HG02970 (cell line): Measurements from ENCODE around the gene TPM4.
"Not testable (repeated sequence)": the region's sequence is repeated elsewhere in the genome, so short reads cannot be mapped to it uniquely, and the experiment has no call there.

Source experiments
- ATAC-seq: cut with Tn5 transposase; IDR thresholded peaks from one replicate; pipeline ENCODE4 v1.9.1; 2021; ENCODE audit warnings: mild to moderate bottlenecking, moderate library complexity, moderate number of reproducible peaks; ENCODE audit not compliant: unreplicated experiment, low FRiP score

TPM4 gene

GRCh38 chr19:16076154-16076957, at the start of gene TPM4:
TPM4 (plus strand) TSS chr19:16076495; CDS start chr19:16076566, 71 bp downstream.
- peak; percentile 50 for ATAC-seq

- no peak for ATAC-seq
These were observed 49.5 kb upstream of the TPM4 start for GRCh38 chr19:16026756-16027155.

DNA sequence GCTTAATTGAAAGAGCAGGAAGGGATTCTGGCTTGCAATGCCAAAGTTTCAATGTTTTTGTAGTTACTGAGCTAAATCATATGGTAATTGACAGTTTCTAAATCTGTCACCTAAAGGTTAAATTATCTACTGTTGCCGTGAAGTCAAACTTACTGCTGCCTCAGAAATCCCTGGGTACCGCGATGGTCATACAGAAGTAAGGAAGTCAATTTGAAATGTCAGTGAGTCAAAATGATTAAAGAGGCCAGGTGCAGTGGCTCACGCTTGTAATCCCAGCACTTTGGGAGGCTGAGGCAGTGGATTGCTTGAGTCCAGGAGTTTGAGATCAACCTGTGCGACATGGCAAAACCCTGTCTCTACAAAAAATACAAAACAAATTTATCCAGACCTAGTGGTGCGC, 48.8 kb upstream of the TPM4 start:
- ATAC-seq = no peak

DNA sequence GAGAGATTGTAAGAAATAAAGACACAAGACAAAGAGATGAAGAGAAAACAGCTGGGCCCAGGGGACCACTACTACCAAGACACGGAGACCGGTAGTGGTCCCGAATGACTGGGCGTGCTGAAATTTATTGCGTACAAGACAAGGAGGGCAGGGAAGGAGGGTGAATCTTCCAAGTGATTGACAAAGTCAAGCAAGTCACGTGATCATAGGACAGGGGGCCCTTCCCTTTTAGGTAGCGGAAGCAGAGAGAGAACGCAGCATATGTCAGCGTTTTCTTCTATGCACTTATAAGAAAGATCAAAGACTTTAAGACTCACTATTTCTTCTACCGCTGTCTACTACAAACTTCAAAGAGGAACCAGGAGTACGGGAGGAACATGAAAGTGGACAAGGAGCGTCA, 46.1 kb upstream of the TPM4 start:
- ATAC-seq = not testable (repeated sequence)

- no peak for ATAC-seq
These were observed 45.1 kb upstream of the TPM4 start for GRCh38 chr19:16030964-16031871.

GRCh38 chr19:16031872-16032200, 44.5 kb upstream of the TPM4 start:
- no peak for ATAC-seq

GRCh38 chr19:16032509-16033135, 43.7 kb upstream of the TPM4 start:
- no peak for ATAC-seq

GRCh38 chr19:16033136-16033530, 43.2 kb upstream of the TPM4 start:
- ATAC-seq = no peak

GRCh38 chr19:16033721-16034120, 42.6 kb upstream of the TPM4 start:
- ATAC-seq = no peak

DNA sequence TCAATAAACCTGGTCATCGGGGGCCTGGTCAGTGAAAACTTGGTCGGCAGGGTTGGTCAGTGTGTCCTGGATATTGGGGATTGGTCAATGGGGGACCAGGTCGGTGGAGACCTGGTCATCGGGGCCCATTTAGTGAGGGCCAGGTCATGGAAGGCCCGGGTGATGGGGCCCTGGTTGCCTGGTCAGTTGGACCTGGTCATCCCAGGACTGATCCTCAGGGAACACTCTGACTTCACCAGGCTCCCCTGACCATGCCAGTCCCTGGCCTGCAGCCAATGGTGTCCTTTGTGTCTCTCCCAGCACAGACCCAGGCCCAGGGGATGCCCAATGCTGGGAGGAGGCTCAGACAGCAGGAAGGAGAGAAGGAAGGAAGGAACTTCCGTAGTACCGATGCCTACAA, 42.1 kb upstream of the TPM4 start:
- no peak for ATAC-seq

- ATAC-seq = no peak
These were observed 41.2 kb upstream of the TPM4 start for GRCh38 chr19:16034958-16035560.

- no peak for ATAC-seq
These were observed 40.5 kb upstream of the TPM4 start for GRCh38 chr19:16035601-16036297.

- ATAC-seq = no peak
These were observed 39.8 kb upstream of the TPM4 start for GRCh38 chr19:16036397-16036925.

DNA sequence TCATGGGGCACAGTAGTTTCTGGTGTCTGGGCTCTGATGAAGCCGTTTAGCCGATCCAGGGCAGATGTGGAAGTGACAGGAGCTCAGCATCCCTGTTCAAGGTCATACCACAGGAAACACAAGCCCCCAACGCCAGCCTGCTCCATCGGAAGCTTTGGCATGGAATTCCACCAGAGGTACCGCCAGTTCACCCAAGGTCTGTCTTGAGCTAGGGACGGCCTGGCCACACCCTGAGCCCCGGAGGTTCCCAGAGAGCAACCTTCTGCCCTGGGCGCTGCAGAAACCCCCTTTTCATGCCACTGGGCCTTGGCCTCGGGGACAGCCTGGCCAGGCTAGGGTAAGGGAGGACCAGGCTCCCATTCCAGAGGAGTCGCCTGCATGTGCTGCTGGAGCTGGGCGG, 39.4 kb upstream of the TPM4 start:
- no peak for ATAC-seq

DNA sequence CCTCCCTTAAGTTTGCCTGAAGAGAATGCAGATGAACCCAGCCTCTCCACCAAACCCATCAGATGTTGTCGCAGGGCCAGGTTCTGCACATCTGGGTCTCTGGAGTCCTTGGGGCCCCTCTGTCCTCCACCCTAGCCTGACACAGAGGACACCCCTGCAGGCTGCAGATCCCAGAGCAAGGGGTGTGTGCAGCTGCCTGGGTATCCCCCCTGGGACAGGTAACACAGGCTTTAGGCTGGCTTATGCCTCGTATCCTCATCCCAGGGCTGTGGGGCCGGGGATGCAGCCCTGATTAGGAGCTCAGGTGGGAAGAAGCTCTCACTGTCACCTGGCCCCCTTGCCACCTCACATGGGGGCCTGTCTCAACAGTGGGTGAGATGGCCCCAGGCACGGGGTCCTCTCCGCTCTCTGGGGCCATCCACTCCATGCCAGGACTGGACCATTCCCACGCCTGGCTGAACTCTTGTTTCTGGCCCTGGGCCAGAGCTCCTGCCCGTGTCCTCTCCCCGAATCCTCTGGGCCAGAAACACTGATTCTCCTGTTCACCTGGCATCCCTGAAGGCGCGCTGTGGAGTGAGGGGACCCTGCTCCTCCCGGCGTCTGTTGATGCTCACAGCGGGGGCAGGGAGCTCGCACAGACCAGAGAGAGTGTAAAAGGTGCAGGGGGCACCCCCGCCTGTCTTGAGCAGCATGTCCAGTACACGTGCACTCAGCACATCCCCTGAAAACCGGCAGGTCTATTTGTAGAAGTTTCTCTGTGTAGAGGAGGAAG, 38.7 kb upstream of the TPM4 start:
- ATAC-seq = no peak

DNA sequence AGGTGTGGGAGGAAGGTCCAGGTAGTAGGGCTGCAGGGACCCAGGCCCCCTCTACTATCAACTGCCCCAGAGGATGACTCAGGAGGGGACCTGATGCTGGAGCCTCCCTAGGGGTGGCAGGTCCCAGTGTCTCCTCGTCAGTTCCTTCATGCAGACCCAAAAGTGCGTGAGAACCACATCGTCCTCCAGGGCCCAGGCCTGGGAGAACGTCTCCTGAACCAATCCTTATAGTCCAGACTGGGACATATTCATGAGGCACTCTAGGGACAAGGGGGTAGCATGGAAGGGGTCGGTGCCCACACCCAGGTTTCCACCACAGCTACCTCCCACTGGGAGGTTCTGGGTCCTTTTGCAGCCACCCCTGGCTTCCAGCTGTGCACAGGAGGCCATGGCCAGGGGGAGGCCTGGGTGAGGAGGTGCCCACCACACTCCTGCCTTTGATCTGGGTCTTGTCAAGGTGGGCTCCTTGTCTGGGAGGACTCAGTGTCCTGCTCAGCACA, 38.0 kb upstream of the TPM4 start:
- no peak for ATAC-seq

DNA sequence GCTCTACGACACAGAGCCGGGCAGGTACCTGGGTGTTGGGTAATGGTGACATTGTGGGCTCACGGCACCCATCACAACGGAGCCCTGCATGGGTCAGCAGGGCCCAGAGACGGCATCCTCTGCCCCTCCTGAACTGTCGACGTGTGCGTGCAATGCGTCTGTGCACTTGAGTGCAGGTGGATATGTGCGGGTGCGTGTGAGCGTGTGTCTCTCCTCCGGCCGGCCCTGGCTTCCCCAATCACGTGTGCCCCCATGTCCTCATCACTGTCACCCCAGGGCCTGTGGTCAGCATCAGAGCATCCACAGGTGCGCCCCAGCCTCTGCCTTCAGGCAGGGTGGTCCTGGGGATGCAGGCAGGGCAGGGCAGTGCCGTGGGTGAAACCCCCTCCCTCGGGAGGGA, 37.2 kb upstream of the TPM4 start:
- ATAC-seq = no peak

DNA sequence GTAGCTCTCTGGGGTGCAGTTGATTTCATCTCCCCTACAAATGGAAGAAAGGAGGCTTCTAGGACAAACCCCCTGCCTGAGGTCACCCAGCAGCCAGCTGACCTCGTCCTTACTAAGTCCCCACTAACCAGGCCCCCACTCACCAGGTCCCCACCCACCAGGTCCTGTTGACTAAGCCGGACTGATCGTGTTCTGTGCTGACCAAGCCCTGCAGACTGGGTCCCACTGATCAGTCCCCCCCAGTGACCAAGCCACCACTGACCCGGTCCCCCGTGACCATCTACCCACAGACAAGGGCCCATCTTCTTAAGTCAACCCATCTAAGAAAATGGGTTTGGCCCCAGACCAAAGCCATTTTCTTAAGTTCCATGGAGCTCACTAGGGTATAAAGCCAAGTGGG, 36.8 kb upstream of the TPM4 start:
- ATAC-seq = no peak

DNA sequence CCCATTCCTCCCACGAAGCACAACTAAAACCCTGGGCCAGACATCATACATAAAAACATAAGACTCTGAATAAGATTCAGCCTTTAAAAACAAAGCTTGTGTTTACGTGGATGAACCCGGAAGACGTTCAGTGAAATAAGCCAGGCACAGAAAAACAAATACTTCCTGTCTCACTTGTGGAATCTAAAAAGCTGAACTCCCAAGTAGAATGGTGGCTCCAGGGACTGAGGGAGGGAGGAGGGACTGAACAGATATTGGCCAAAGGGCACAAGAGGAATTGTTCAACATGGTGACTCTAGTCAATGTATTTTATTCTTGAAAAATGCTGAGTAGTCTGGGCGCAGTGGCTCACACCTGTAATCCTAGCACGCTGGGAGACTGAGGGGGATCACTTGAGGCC, 35.7 kb upstream of the TPM4 start:
- no peak for ATAC-seq
